Activated B cell treated with CpG ODN at 0.5 μM for 24 hours (primary cell): ENCODE measurements around the gene KRTAP5-2. TPM values are rescaled to one million over a fixed set of nuclear protein-coding genes. Genes with fewer than 3 reads are reported as not detected.
"Not testable (repeated sequence)": the region's sequence is repeated elsewhere in the genome, so short reads cannot be mapped to it uniquely, and the experiment has no call there.

Source experiments
- ATAC-seq: fragments of 200-7000 bp; cut with Tn5 transposase; one replicate; pipeline ENCODE4 v1.10.0; 2021; ENCODE audit warnings: low read depth, mild to moderate bottlenecking, moderate library complexity
- CTCF ChIA-PET: fragments of 350-600 bp; sonication (Branson Sonifier 250); formaldehyde crosslinking; loops from one replicate; lab custom pipeline; 2021; ENCODE audit warnings: antibody characterized with exemption; lab: Charles Lee
- POLR2A ChIA-PET: fragments of 350-600 bp; sonication (Branson Sonifier 250); formaldehyde crosslinking; loops from one replicate; lab custom pipeline; 2021; ENCODE audit warnings: antibody characterized with exemption; lab: Charles Lee
- DNase-seq: peaks from one replicate; pipeline ENCODE4 v3.0.0; 2022
- H3K27ac Mint-ChIP-seq: one replicate; pipeline ENCODE4 v1.8.0; 2020; ENCODE audit warnings: mixed read lengths
- H3K27me3 Mint-ChIP-seq: one replicate; pipeline ENCODE4 v1.8.0; 2021; ENCODE audit warnings: mixed read lengths
- H3K36me3 Mint-ChIP-seq: one replicate; pipeline ENCODE4 v1.8.0; 2021; ENCODE audit warnings: low read depth, mixed read lengths
- H3K4me1 Mint-ChIP-seq: one replicate; pipeline ENCODE4 v1.8.0; 2021; ENCODE audit warnings: mixed read lengths
- H3K4me3 Mint-ChIP-seq: one replicate; pipeline ENCODE4 v1.8.0; 2020; ENCODE audit warnings: mild to moderate bottlenecking, mixed read lengths
- H3K9me3 Mint-ChIP-seq: one replicate; pipeline ENCODE4 v1.8.0; 2020; ENCODE audit warnings: mixed read lengths
- CTCF ChIP-seq: fragments of 200-600 bp; IDR thresholded peaks from one replicate; pipeline ENCODE4 v1.8.0; 2022; ENCODE audit warnings: antibody characterized with exemption, mild to moderate bottlenecking
- intact Hi-C: fragments of 100-400 bp; cut with micrococcal nuclease; formaldehyde crosslinking; loops from one replicate; pipeline ENCODE4 v1.15.1; 2024
- total RNA-seq: library from RNA; stranded (reverse); gene quantifications from 2 replicates; pipeline ENCODE4 v1.2.3, GENCODE V29; 2022

KRTAP5-2 gene
- total RNA-seq, 1 donor from 2014 or later, result not detected

- ChIA-PET POLR2A (no interaction called here), CTCF (interaction anchor here (1.4 kb wide), 1 partner anchor 8 kb away, joined by 3 read pairs; no protein-coding TSS in a partner anchor)
- ATAC-seq, result no peak
- H3K9me3 Mint-ChIP-seq, result no peaks in the 10 kb centered on the region
- no peak for DNase-seq
- H3K4me1 Mint-ChIP-seq, result no peaks in the 10 kb centered on the region
- peaks cover 39% of the 10 kb centered on the region for H3K27me3 Mint-ChIP-seq
- no peak for TF ChIP-seq CTCF
- H3K36me3 Mint-ChIP-seq, result no peaks in the 10 kb centered on the region
- H3K27ac Mint-ChIP-seq, result no peak overlapping the region
- intact Hi-C loops, result no loop called here
- H3K4me3 Mint-ChIP-seq, result no peak overlapping the region
Measured at GRCh38 chr11:1619449-1619848, 21.4 kb upstream of the KRTAP5-2 start.

GRCh38 chr11:1618231-1618630 is 20.1 kb upstream of the KRTAP5-2 start:
- Mint-ChIP-seq H3K27ac (no peak overlapping the region), H3K4me3 (no peak overlapping the region), H3K9me3 (no peaks in the 10 kb centered on the region), H3K4me1 (no peaks in the 10 kb centered on the region), H3K36me3 (no peaks in the 10 kb centered on the region), H3K27me3 (peaks cover 41% of the 10 kb centered on the region)
- no peak for TF ChIP-seq CTCF
- ChIA-PET CTCF (interaction anchor here (1.4 kb wide), 1 partner anchor 10 kb away, joined by 3 read pairs; no protein-coding TSS in a partner anchor), POLR2A (no interaction called here)
- DNase-seq (no peak), ATAC-seq (no peak)
- intact Hi-C loops, result no loop called here

GRCh38 chr11:1608363-1608762 is 10.3 kb upstream of the KRTAP5-2 start, which contains the start of gene KRTAP5-3:
Gene KRTAP5-3, minus strand, starts transcription at chr11:1608463. Its CDS starts 78 bp downstream, at chr11:1608385.
- H3K27ac Mint-ChIP-seq, result no peak within 1 kb of the TSS
- no peak for TF ChIP-seq CTCF
- H3K36me3 Mint-ChIP-seq, result no peaks in the 10 kb centered on the region
- H3K27me3 Mint-ChIP-seq, result peaks cover 14% of the 10 kb centered on the region
- no peak for DNase-seq
- H3K9me3 Mint-ChIP-seq, result no peaks in the 10 kb centered on the region
- intact Hi-C loops, result no loop called here
- ChIA-PET POLR2A (no interaction called here), CTCF (no interaction called here)
- no peak for ATAC-seq
- H3K4me1 Mint-ChIP-seq, result peaks cover 12% of the 10 kb centered on the region
- H3K4me3 Mint-ChIP-seq, result no peak within 1 kb of the TSS

GRCh38 chr11:1607901-1608300 is 9.8 kb upstream of the KRTAP5-2 start:
- peaks cover 12% of the 10 kb centered on the region for H3K4me1 Mint-ChIP-seq
- DNase-seq, H3K4me3 Mint-ChIP-seq, ATAC-seq, CTCF ChIA-PET, intact Hi-C loops, POLR2A ChIA-PET, H3K36me3 Mint-ChIP-seq, H3K27ac Mint-ChIP-seq, H3K9me3 Mint-ChIP-seq: not testable (repeated sequence)
- H3K27me3 Mint-ChIP-seq, result peaks cover 12% of the 10 kb centered on the region

- H3K9me3 Mint-ChIP-seq, H3K4me3 Mint-ChIP-seq, H3K27ac Mint-ChIP-seq: not testable (repeated sequence)
Measured at GRCh38 chr11:1607156-1607845, 9.2 kb upstream of the KRTAP5-2 start.

GRCh38 chr11:1605923-1606322 is 7.8 kb upstream of the KRTAP5-2 start:
- ChIA-PET CTCF (interaction anchor here (0.7 to 1.0 kb wide), 2 partner anchors 31 to 47 kb away, joined by 3 to 5 read pairs; no protein-coding TSS in a partner anchor), POLR2A (interaction anchor here (0.8 to 1.2 kb wide), 2 partner anchors 84 to 250 kb away, joined by 3 read pairs; no protein-coding TSS in a partner anchor)
- H3K9me3 Mint-ChIP-seq, DNase-seq, H3K36me3 Mint-ChIP-seq, intact Hi-C loops: not testable (repeated sequence)
- peaks cover 14% of the 10 kb centered on the region for H3K27me3 Mint-ChIP-seq
- ATAC-seq, result peak; percentile 93
- peak overlapping the region; percentile 69 for H3K27ac Mint-ChIP-seq
- peak overlapping the region; percentile 64 for H3K4me3 Mint-ChIP-seq
- peaks cover 18% of the 10 kb centered on the region for H3K4me1 Mint-ChIP-seq

More at GRCh38 chr11:1607156-1607845, 9.2 kb upstream of the KRTAP5-2 start:
- DNase-seq, H3K36me3 Mint-ChIP-seq, CTCF ChIA-PET, intact Hi-C loops, ATAC-seq, POLR2A ChIA-PET: not testable (repeated sequence)
- peaks cover 14% of the 10 kb centered on the region for H3K27me3 Mint-ChIP-seq
- peaks cover 12% of the 10 kb centered on the region for H3K4me1 Mint-ChIP-seq
